Keratinocyte (primary cell): ENCODE data around the gene PTPN14. TPM values are rescaled to one million over a fixed set of nuclear protein-coding genes. Genes with fewer than 3 reads are reported as not detected.
A peak's percentile ranks its signal among the peaks of the same experiment; 100 is the strongest.

Experiments used
- DNase-seq: peaks from one replicate; pipeline ENCODE4 v3.0.0-alpha.2; 2011; ENCODE audit warnings: low read depth, missing footprints, low spot score
- FAIRE-seq: peaks from 2 replicates; lab custom pipeline; 2011; peaks lifted over from hg19 to GRCh38; lab: Jason Lieb, UNC
- H2AFZ ChIP-seq: 2 replicates; pipeline ENCODE4 v1.6.0; 2012; ENCODE audit warnings: low read length, control low read depth, inconsistent platforms; ENCODE audit not compliant: control insufficient read depth
- H3K27ac ChIP-seq: 2 replicates; pipeline ENCODE4 v1.5.1; 2011; ENCODE audit warnings: low read length; ENCODE audit not compliant: control insufficient read depth, insufficient read depth
- H3K27me3 ChIP-seq: 3 replicates; pipeline ENCODE4 v1.6.0; 2011; ENCODE audit warnings: low read length; ENCODE audit not compliant: control insufficient read depth, insufficient read depth; ENCODE audit errors: extremely low read depth
- H3K36me3 ChIP-seq, 2 experiments: 2 replicates in 1 of 2; 3 replicates in 1 of 2; pipeline ENCODE4 v1.5.1; 2011; ENCODE audit warnings: low read length in 2 of 2, mild to moderate bottlenecking in 1 of 2; ENCODE audit not compliant: control insufficient read depth in 2 of 2, insufficient read depth in 2 of 2; ENCODE audit errors: extremely low read depth in 1 of 2
- H3K4me1 ChIP-seq: 3 replicates; pipeline ENCODE4 v1.5.1; 2011; ENCODE audit warnings: low read length; ENCODE audit not compliant: control insufficient read depth, insufficient read depth; ENCODE audit errors: extremely low read depth
- H3K4me2 ChIP-seq: 3 replicates; pipeline ENCODE4 v1.6.0; 2011; ENCODE audit warnings: low read depth, low read length; ENCODE audit not compliant: control insufficient read depth, insufficient read depth; ENCODE audit errors: extremely low read depth
- H3K4me3 ChIP-seq, 3 experiments: fragments of 200-600 bp in 1 of 3; sonication (generic) in 1 of 3; 2 replicates in 2 of 3; 3 replicates in 1 of 3; pipeline ENCODE4 v1.5.1; 2011 to 2016; ENCODE audit warnings: low read length in 3 of 3, mild to moderate bottlenecking in 3 of 3, control low read depth in 2 of 3, inconsistent platforms in 1 of 3, low read depth in 1 of 3, mixed read lengths in 1 of 3, mixed run types in 1 of 3, moderate library complexity in 1 of 3; ENCODE audit not compliant: control insufficient read depth in 2 of 3, insufficient read depth in 2 of 3; ENCODE audit errors: extremely low read depth in 1 of 3
- H3K79me2 ChIP-seq: 2 replicates; pipeline ENCODE4 v1.6.0; 2012; ENCODE audit warnings: low read length; ENCODE audit not compliant: control insufficient read depth, insufficient read depth
- H3K9ac ChIP-seq: 3 replicates; pipeline ENCODE4 v1.6.0; 2011; ENCODE audit warnings: low read length; ENCODE audit not compliant: control insufficient read depth, insufficient read depth; ENCODE audit errors: extremely low read depth
- H3K9me1 ChIP-seq: 3 replicates; pipeline ENCODE4 v1.6.0; 2011; ENCODE audit warnings: low read length; ENCODE audit not compliant: control insufficient read depth, insufficient read depth; ENCODE audit errors: extremely low read depth
- H3K9me3 ChIP-seq: 2 replicates; pipeline ENCODE4 v1.5.1; 2012; ENCODE audit warnings: low read depth, low read length; ENCODE audit not compliant: control insufficient read depth
- H4K20me1 ChIP-seq: 3 replicates; pipeline ENCODE4 v1.6.0; 2011; ENCODE audit warnings: low read length; ENCODE audit not compliant: control insufficient read depth, insufficient read depth; ENCODE audit errors: extremely low read depth
- CTCF ChIP-seq, 3 experiments: IDR thresholded peaks in 1 of 3; conservative IDR thresholded peaks in 1 of 3; optimal IDR thresholded peaks in 1 of 3; 2 replicates in 2 of 3; 3 replicates in 1 of 3; pipeline versions ENCODE3 to v1.5.1; 2011; ENCODE audit warnings: low read length in 3 of 3, mild to moderate bottlenecking in 3 of 3, moderate library complexity in 2 of 3, control low read depth in 1 of 3, inconsistent platforms in 1 of 3; ENCODE audit not compliant: insufficient read depth in 2 of 3; ENCODE audit errors: extremely low read depth in 1 of 3
- EZH2 ChIP-seq: IDR thresholded peaks from one replicate; pipeline ENCODE4 v1.6.1; 2012; ENCODE audit warnings: inconsistent platforms, mild to moderate bottlenecking, low read length, moderate library complexity
- dilution Hi-C: fragments of 300-500 bp; cut with MboI; formaldehyde crosslinking; loops from one replicate; pipeline ENCODE4 v1.7.0; 2020; ENCODE audit warnings: low sequenced_read_pairs; ENCODE audit not compliant: extremely low pct_ligation_motif_present
- polyA plus RNA-seq, 5 experiments: library from polyadenylated mRNA; depleted of rRNA in 3 of 5; stranded (reverse) in 3 of 5; stranded (forward) in 1 of 5; unstranded in 1 of 5; fragments of >200 nt; gene quantifications; 1 replicate in 1 of 5; 2 replicates in 3 of 5; 3 replicates in 1 of 5; pipeline versions ENCODE4 v1.2.1 to v1.2.3, GENCODE V29; 2011 to 2012; ENCODE audit warnings: missing spikeins in 2 of 5, low read depth in 1 of 5, low replicate concordance in 1 of 5

The PTPN14 gene
- polyA plus RNA-seq, 1 donor (not counting 4 experiments of a cell fraction or from before 2014, with no cell fraction given) = 29.9 TPM

GRCh38 chr1:214448536-214448935 is 102.9 kb downstream of the PTPN14 start:
- Histone ChIP-seq H3K4me2 (no peak overlapping the region), H4K20me1 (no peaks in the 10 kb centered on the region), H2AFZ (no peak overlapping the region), H3K36me3 (peaks cover 4 to 6% of the 10 kb centered on the region in 2 experiments), H3K27me3 (no peaks in the 10 kb centered on the region), H3K27ac (peak overlapping the region; percentile 95), H3K4me3 (no peak overlapping the region), H3K79me2 (peaks cover 56% of the 10 kb centered on the region), H3K9ac (no peak overlapping the region), H3K4me1 (peaks cover 67% of the 10 kb centered on the region), H3K9me1 (peaks cover 3% of the 10 kb centered on the region), H3K9me3 (no peaks in the 10 kb centered on the region)
- FAIRE-seq = no peak
- dilution Hi-C loops = no loop called here
- DNase-seq = no peak
- TF ChIP-seq EZH2 = no peak
- TF ChIP-seq CTCF (optimal IDR thresholded peaks at IDR 0.05 in 1 of 3, IDR thresholded peaks at IDR 0.05 in 1 of 3, conservative IDR thresholded peaks at IDR 0.05 in 1 of 3; ENCODE audit: extremely low read depth in 1 of 3, insufficient read depth in 2 of 3, low read length in 3 of 3) = peak in 2 of 3 experiments; percentile 25 to 43

GRCh38 chr1:214447557-214447871 is 103.9 kb downstream of the PTPN14 start:
- H2AFZ ChIP-seq = no peak overlapping the region
- H3K4me2 ChIP-seq = peak overlapping the region; percentile 88
- H3K9me1 ChIP-seq = peaks cover 3% of the 10 kb centered on the region
- H3K4me1 ChIP-seq = peaks cover 58% of the 10 kb centered on the region
- FAIRE-seq (no peak), DNase-seq (no peak)
- peaks cover 4 to 7% of the 10 kb centered on the region in 2 experiments for H3K36me3 ChIP-seq
- H3K79me2 ChIP-seq = peaks cover 57% of the 10 kb centered on the region
- peak overlapping the region; percentile 68 for H3K9ac ChIP-seq
- H3K9me3 ChIP-seq = no peaks in the 10 kb centered on the region
- peak overlapping the region in 2 of 3 experiments; percentile 27 to 55 for H3K4me3 ChIP-seq
- peak overlapping the region; percentile 95 for H3K27ac ChIP-seq
- TF ChIP-seq CTCF (optimal IDR thresholded peaks at IDR 0.05 in 1 of 3, IDR thresholded peaks at IDR 0.05 in 1 of 3, conservative IDR thresholded peaks at IDR 0.05 in 1 of 3; ENCODE audit: extremely low read depth in 1 of 3, insufficient read depth in 2 of 3, low read length in 3 of 3) = no peak
- no peak for TF ChIP-seq EZH2
- no peaks in the 10 kb centered on the region for H3K27me3 ChIP-seq
- dilution Hi-C loops = no loop called here
- H4K20me1 ChIP-seq = no peaks in the 10 kb centered on the region
